ENCODE measurements around the gene TRAPPC1.

DNA sequence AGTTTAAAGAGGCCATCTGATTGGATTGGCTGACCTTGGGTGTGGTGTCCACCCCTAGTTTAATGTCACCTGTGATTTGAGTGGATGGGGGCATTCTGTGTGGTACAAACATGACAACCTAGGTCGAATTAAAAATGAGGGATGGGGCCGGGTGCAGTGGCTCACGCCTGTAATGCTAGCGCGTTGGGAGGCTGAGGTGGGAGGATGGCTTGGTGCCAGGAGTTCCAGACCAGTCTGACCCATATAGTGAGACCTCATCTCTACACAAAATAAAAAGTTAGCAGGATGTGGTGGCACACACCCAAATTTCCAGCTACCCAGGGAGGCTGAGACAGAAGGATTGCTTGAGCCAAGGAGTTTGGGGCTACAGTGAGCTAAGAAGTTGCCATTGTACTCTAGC, 14.7 kb upstream of the TRAPPC1 start:
- TF ChIP-seq, protein P1, sequence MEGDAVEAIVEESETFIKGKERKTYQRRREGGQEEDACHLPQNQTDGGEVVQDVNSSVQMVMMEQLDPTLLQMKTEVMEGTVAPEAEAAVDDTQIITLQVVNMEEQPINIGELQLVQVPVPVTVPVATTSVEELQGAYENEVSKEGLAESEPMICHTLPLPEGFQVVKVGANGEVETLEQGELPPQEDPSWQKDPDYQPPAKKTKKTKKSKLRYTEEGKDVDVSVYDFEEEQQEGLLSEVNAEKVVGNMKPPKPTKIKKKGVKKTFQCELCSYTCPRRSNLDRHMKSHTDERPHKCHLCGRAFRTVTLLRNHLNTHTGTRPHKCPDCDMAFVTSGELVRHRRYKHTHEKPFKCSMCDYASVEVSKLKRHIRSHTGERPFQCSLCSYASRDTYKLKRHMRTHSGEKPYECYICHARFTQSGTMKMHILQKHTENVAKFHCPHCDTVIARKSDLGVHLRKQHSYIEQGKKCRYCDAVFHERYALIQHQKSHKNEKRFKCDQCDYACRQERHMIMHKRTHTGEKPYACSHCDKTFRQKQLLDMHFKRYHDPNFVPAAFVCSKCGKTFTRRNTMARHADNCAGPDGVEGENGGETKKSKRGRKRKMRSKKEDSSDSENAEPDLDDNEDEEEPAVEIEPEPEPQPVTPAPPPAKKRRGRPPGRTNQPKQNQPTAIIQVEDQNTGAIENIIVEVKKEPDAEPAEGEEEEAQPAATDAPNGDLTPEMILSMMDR (conservative IDR thresholded peaks at IDR 0.05; ENCODE audit: low read depth, low read length) = no peak
- no peak for TF ChIP-seq RAD21 (IDR thresholded peaks at IDR 0.05; ENCODE audit: low read length)
- no peak for TF ChIP-seq CEBPB (IDR thresholded peaks at IDR 0.05; ENCODE audit: low read depth, low read length)
- no peak for TF ChIP-seq POLR2A (IDR thresholded peaks at IDR 0.05; ENCODE audit: low read depth, low read length)
- TF ChIP-seq MAZ (IDR thresholded peaks at IDR 0.05; ENCODE audit: borderline replicate concordance, low read depth, low read length) = no peak
- TF ChIP-seq MAFK (IDR thresholded peaks at IDR 0.05; ENCODE audit: low read depth, low read length) = no peak
- TF ChIP-seq BHLHE40 (IDR thresholded peaks at IDR 0.05; ENCODE audit: low read depth, low read length) = no peak
- no peak for TF ChIP-seq FOS (IDR thresholded peaks at IDR 0.05; ENCODE audit: low read depth, low read length)
- TF ChIP-seq MXI1 (IDR thresholded peaks at IDR 0.05; ENCODE audit: borderline replicate concordance, low read depth, low read length) = no peak
- TF ChIP-seq RCOR1 (IDR thresholded peaks at IDR 0.05; ENCODE audit: insufficient replicate concordance, low read length) = no peak

Data from IMR-90 (cell line).